ENCODE results near the gene MBOAT1.

DNA sequence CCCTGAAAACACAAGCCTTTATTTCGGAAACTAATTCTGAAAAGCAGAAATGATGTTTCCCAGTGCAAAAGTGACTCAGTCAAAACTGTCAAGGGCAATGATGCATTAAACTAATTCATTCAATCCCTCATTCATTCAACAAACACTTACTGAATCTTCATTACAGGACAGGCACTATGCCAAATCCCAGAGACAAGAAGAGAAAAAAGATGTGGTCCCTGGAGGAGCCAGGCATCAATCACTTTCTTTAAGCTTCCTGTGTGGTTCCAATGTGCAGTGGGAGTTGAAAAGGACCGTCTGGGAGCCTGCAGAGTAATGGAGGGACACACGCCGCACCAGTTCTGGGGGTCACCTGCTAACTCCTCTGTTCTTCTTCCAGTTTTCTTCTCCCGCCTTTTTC lies 113.1 kb downstream of the MBOAT1 start:
- TF ChIP-seq, protein P1, sequence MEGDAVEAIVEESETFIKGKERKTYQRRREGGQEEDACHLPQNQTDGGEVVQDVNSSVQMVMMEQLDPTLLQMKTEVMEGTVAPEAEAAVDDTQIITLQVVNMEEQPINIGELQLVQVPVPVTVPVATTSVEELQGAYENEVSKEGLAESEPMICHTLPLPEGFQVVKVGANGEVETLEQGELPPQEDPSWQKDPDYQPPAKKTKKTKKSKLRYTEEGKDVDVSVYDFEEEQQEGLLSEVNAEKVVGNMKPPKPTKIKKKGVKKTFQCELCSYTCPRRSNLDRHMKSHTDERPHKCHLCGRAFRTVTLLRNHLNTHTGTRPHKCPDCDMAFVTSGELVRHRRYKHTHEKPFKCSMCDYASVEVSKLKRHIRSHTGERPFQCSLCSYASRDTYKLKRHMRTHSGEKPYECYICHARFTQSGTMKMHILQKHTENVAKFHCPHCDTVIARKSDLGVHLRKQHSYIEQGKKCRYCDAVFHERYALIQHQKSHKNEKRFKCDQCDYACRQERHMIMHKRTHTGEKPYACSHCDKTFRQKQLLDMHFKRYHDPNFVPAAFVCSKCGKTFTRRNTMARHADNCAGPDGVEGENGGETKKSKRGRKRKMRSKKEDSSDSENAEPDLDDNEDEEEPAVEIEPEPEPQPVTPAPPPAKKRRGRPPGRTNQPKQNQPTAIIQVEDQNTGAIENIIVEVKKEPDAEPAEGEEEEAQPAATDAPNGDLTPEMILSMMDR (IDR thresholded peaks at IDR 0.05; ENCODE audit: poor library complexity): no peak
- TF ChIP-seq EZH2 (IDR thresholded peaks at IDR 0.05; ENCODE audit: borderline replicate concordance) (no peak), EZH2phosphoT487 (IDR thresholded peaks at IDR 0.05; ENCODE audit: low read depth, severe bottlenecking, unreplicated experiment) (no peak)

Measured in hepatocyte (in vitro differentiated cells).